COLO668 (cell line): Measurements from ENCODE around the gene PRELP.
A peak's percentile ranks its signal among the peaks of the same experiment; 100 is the strongest.

Source experiments
- DNase-seq: peaks from one replicate; lab custom pipeline; 2025; ENCODE audit not compliant: unreplicated experiment; lab: John Stamatoyannopoulos, UW

Gene PRELP

GRCh38 chr1:203521074-203521794 is 45.6 kb downstream of the PRELP start:
- DNase-seq: no peak

- DNase-seq: peak; percentile 48
These were observed 46.2 kb downstream of the PRELP start for GRCh38 chr1:203521812-203522211.

GRCh38 chr1:203522237-203522636 is 46.6 kb downstream of the PRELP start:
- DNase-seq: peak; percentile 42

- no peak for DNase-seq
These were observed 48.1 kb downstream of the PRELP start for GRCh38 chr1:203523667-203524066.

- no peak for DNase-seq
These were observed 48.5 kb downstream of the PRELP start for GRCh38 chr1:203524152-203524551.

- no peak for DNase-seq
These were observed 49.2 kb downstream of the PRELP start for GRCh38 chr1:203524824-203525223.

GRCh38 chr1:203525685-203526084 is 50.1 kb downstream of the PRELP start:
- no peak for DNase-seq

- DNase-seq: no peak
These were observed 50.5 kb downstream of the PRELP start for GRCh38 chr1:203526130-203526529.

- no peak for DNase-seq
These were observed 51.0 kb downstream of the PRELP start for GRCh38 chr1:203526572-203526971.

- DNase-seq: no peak
These were observed 51.4 kb downstream of the PRELP start for GRCh38 chr1:203527013-203527412.

GRCh38 chr1:203528063-203528462 is 52.5 kb downstream of the PRELP start:
- DNase-seq: no peak

- DNase-seq: no peak
These were observed 53.6 kb downstream of the PRELP start for GRCh38 chr1:203528976-203529835.

- no peak for DNase-seq
These were observed 55.5 kb downstream of the PRELP start for GRCh38 chr1:203531063-203531462.

GRCh38 chr1:203534012-203534411 is 58.4 kb downstream of the PRELP start:
- no peak for DNase-seq

GRCh38 chr1:203534526-203534925 is 58.9 kb downstream of the PRELP start:
- no peak for DNase-seq

- DNase-seq: no peak
These were observed 61.0 kb downstream of the PRELP start for GRCh38 chr1:203536575-203536974.

- no peak for DNase-seq
These were observed 61.4 kb downstream of the PRELP start for GRCh38 chr1:203536980-203537455.

- DNase-seq: peak; percentile 56
These were observed 62.3 kb downstream of the PRELP start for GRCh38 chr1:203537806-203538464.

GRCh38 chr1:203538726-203539125 is 63.1 kb downstream of the PRELP start:
- no peak for DNase-seq

GRCh38 chr1:203539831-203540546 is 64.4 kb downstream of the PRELP start:
- DNase-seq: no peak
